Peyer's patch (tissue), 4 donors: Measurements from ENCODE around the gene RNLS.

Experiments used
- POLR2A ChIP-seq, 2 donors: fragments of 450-650 bp; IDR thresholded peaks; one replicate each; pipeline ENCODE4 v1.5.1; 2017; ENCODE audit warnings: antibody characterized with exemption in 2 of 2, mild to moderate bottlenecking in 2 of 2, moderate library complexity in 2 of 2
- TF ChIP-seq, protein P1 (sequence below), 6 experiments: fragments of 450-650 bp in 4 of 6; fragments of 200-600 bp in 2 of 6; sonication (generic) in 1 of 6; IDR thresholded peaks; one replicate each; pipeline ENCODE4 v1.5.1; 2017 to 2019; ENCODE audit warnings: antibody characterized with exemption in 6 of 6, mild to moderate bottlenecking in 3 of 6, moderate library complexity in 1 of 6

DNA sequence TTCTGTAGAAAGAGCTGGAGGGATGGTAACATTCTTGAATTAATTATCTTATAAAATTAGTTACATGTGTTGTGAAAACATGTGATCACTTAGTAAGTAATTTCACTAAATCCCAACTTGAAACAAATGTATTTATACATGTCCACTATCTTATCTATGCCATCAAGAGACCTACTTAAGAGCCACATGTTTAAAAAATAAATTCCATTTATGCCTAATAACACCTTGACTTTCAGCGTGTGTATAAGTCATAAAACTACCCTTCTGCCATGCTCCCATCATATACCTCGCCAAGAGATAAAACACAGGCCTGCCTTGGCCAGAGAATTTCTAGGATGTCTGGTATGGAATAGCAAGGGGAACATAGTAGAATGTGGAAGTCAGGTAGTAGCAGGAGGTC lies 40.7 kb upstream of the RNLS start:
- TF ChIP-seq, protein P1, sequence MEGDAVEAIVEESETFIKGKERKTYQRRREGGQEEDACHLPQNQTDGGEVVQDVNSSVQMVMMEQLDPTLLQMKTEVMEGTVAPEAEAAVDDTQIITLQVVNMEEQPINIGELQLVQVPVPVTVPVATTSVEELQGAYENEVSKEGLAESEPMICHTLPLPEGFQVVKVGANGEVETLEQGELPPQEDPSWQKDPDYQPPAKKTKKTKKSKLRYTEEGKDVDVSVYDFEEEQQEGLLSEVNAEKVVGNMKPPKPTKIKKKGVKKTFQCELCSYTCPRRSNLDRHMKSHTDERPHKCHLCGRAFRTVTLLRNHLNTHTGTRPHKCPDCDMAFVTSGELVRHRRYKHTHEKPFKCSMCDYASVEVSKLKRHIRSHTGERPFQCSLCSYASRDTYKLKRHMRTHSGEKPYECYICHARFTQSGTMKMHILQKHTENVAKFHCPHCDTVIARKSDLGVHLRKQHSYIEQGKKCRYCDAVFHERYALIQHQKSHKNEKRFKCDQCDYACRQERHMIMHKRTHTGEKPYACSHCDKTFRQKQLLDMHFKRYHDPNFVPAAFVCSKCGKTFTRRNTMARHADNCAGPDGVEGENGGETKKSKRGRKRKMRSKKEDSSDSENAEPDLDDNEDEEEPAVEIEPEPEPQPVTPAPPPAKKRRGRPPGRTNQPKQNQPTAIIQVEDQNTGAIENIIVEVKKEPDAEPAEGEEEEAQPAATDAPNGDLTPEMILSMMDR (IDR thresholded peaks at IDR 0.05), result no peak
- no peak for TF ChIP-seq POLR2A (IDR thresholded peaks at IDR 0.05)
